ENCODE data around the gene ANKLE1. TPM values are rescaled to one million over a fixed set of nuclear protein-coding genes. Genes with fewer than 3 reads are reported as not detected.

The ANKLE1 gene
- total and polyA plus RNA-seq, 2 experiments from 2014 or later, result 0.31 to 0.54 TPM

GRCh38 chr19:17248011-17248776, 33.5 kb upstream of the ANKLE1 start:
- 76 to 78% methylated on average over 18 to 21 of the region's 21 CpGs for WGBS, 2 experiments (ENCODE audit: low coverage in 1 of 2, low lambda C conversion rate in 2 of 2, missing lambda C conversion rate in 2 of 2)
- no peaks in the 10 kb centered on the region for H3K9me2 ChIP-seq (ENCODE audit: insufficient read depth)
- peaks cover 13% of the 10 kb centered on the region for H3K4me1 ChIP-seq (ENCODE audit: insufficient read depth)
- H3K4me2 ChIP-seq (ENCODE audit: unreplicated experiment), result no peak overlapping the region
- H3K27ac ChIP-seq, result no peak overlapping the region
- no peaks in the 10 kb centered on the region for H3F3A ChIP-seq (ENCODE audit: insufficient read depth)
- H3K27me3 ChIP-seq (replicated peaks; ENCODE audit: insufficient read depth), result no peaks in the 10 kb centered on the region
- H4K20me1 ChIP-seq (ENCODE audit: insufficient read depth), result no peaks in the 10 kb centered on the region
- no peak for DNase-seq
- H3K4me3 ChIP-seq, result no peak overlapping the region
- TF ChIP-seq EZH2phosphoT487 (IDR thresholded peaks at IDR 0.05; ENCODE audit: insufficient read depth, low read depth) (no peak), EZH2 (IDR thresholded peaks at IDR 0.05; ENCODE audit: insufficient read depth, poor library complexity, severe bottlenecking) (no peak)
- peaks cover 19% of the 10 kb centered on the region for H3K79me2 ChIP-seq (ENCODE audit: insufficient read depth)
- in situ Hi-C loops (cut with MboI), result no loop called here
- H3K36me3 ChIP-seq (ENCODE audit: low read depth), result no peaks in the 10 kb centered on the region
- H3K9me3 ChIP-seq (ENCODE audit: low read depth), result no peaks in the 10 kb centered on the region
- no peak overlapping the region for H2AFZ ChIP-seq
- H3K9ac ChIP-seq, result no peak overlapping the region

GRCh38 chr19:17249887-17250548, 31.7 kb upstream of the ANKLE1 start:
- H3K9ac ChIP-seq, result no peak overlapping the region
- no peaks in the 10 kb centered on the region for H3K36me3 ChIP-seq (ENCODE audit: low read depth)
- WGBS, 2 experiments (ENCODE audit: low coverage in 1 of 2, low lambda C conversion rate in 2 of 2, missing lambda C conversion rate in 2 of 2), result 84 to 85% methylated on average over 14 of the region's 15 CpGs
- in situ Hi-C loops (cut with MboI), result no loop called here
- TF ChIP-seq EZH2phosphoT487 (IDR thresholded peaks at IDR 0.05; ENCODE audit: insufficient read depth, low read depth) (no peak), EZH2 (IDR thresholded peaks at IDR 0.05; ENCODE audit: insufficient read depth, poor library complexity, severe bottlenecking) (no peak)
- H3K27ac ChIP-seq, result no peak overlapping the region
- H3K4me3 ChIP-seq, result no peak overlapping the region
- H4K20me1 ChIP-seq (ENCODE audit: insufficient read depth), result no peaks in the 10 kb centered on the region
- H3K9me3 ChIP-seq (ENCODE audit: low read depth), result no peaks in the 10 kb centered on the region
- H3K79me2 ChIP-seq (ENCODE audit: insufficient read depth), result peaks cover 1% of the 10 kb centered on the region; the same call in 1 of the 2 replicates
- peaks cover 10% of the 10 kb centered on the region for H3K4me1 ChIP-seq (ENCODE audit: insufficient read depth)
- no peaks in the 10 kb centered on the region for H3K9me2 ChIP-seq (ENCODE audit: insufficient read depth)
- no peaks in the 10 kb centered on the region for H3F3A ChIP-seq (ENCODE audit: insufficient read depth)
- no peak for DNase-seq
- H3K27me3 ChIP-seq (replicated peaks; ENCODE audit: insufficient read depth), result no peaks in the 10 kb centered on the region
- H3K4me2 ChIP-seq (ENCODE audit: unreplicated experiment), result no peak overlapping the region
- no peak overlapping the region for H2AFZ ChIP-seq

DNA sequence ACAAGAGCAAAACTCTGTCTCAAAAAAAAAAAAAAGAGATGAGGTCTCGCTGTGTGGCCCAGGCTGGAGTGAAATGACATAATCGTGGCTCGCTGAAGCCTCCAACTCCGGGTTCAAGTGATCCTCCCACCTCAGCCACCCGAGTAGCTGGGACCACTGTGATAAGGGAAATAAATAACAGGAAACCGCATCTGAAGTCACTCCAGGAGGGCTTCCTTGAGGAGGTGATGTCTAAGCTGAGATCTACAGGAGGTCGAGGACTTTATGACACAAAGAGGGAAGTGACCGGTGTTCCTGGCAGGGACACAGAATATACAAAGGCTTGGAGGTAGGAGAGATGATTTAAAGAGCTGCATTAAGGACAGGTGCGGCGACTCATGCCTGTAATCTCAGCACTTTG, 27.1 kb upstream of the ANKLE1 start:
- in situ Hi-C loops (cut with MboI), result no loop called here
- no peak overlapping the region for H3K4me2 ChIP-seq (ENCODE audit: unreplicated experiment)
- H3F3A ChIP-seq (ENCODE audit: insufficient read depth), result no peaks in the 10 kb centered on the region
- no peak overlapping the region for H3K9ac ChIP-seq
- TF ChIP-seq EZH2phosphoT487 (IDR thresholded peaks at IDR 0.05; ENCODE audit: insufficient read depth, low read depth), result no peak
- no peak for TF ChIP-seq EZH2 (IDR thresholded peaks at IDR 0.05; ENCODE audit: insufficient read depth, poor library complexity, severe bottlenecking)
- H3K27ac ChIP-seq, result no peak overlapping the region
- H3K4me1 ChIP-seq (ENCODE audit: insufficient read depth), result no peaks in the 10 kb centered on the region
- H3K27me3 ChIP-seq (replicated peaks; ENCODE audit: insufficient read depth), result no peaks in the 10 kb centered on the region
- DNase-seq, result no peak
- H3K9me2 ChIP-seq (ENCODE audit: insufficient read depth), result no peaks in the 10 kb centered on the region
- H3K79me2 ChIP-seq (ENCODE audit: insufficient read depth), result no peaks in the 10 kb centered on the region
- H4K20me1 ChIP-seq (ENCODE audit: insufficient read depth), result no peaks in the 10 kb centered on the region
- no peak overlapping the region for H2AFZ ChIP-seq
- H3K4me3 ChIP-seq, result no peak overlapping the region
- no peaks in the 10 kb centered on the region for H3K9me3 ChIP-seq (ENCODE audit: low read depth)
- WGBS, 2 experiments (ENCODE audit: low coverage in 1 of 2, low lambda C conversion rate in 2 of 2, missing lambda C conversion rate in 2 of 2), result 68 to 77% methylated on average over 10 of the region's 10 CpGs
- H3K36me3 ChIP-seq (ENCODE audit: low read depth), result no peaks in the 10 kb centered on the region

DNA sequence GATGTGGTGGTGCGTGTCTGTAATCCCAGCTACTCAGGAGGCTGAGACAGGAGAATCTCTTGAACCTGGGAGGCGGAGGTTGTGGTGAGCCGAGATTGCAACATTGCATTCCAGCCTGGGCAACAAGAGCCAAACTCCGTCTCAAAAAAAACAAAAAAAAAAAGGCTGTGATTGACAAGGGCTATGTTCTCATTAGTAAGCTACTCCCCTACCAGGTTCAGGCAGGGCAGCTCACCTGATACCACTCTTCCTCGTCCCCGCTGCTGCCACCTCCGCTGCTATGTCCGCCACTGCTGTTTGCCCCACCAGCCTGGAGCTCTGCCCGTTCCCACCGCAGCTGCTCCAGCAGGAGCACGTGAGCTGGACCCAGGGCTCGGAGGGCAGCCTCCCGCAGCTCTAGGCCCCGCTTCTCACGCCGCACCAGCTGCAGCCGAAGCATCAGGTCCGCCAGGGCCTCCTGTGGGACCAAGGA, 26.5 kb upstream of the ANKLE1 start:
- Histone ChIP-seq H3K4me3 (no peak overlapping the region), H3K4me2 (ENCODE audit: unreplicated experiment) (no peak overlapping the region), H3K9me3 (ENCODE audit: low read depth) (no peaks in the 10 kb centered on the region), H3K4me1 (ENCODE audit: insufficient read depth) (no peaks in the 10 kb centered on the region), H4K20me1 (ENCODE audit: insufficient read depth) (no peaks in the 10 kb centered on the region), H3K36me3 (ENCODE audit: low read depth) (no peaks in the 10 kb centered on the region), H3F3A (ENCODE audit: insufficient read depth) (no peaks in the 10 kb centered on the region), H2AFZ (no peak overlapping the region), H3K27ac (no peak overlapping the region), H3K27me3 (replicated peaks; ENCODE audit: insufficient read depth) (no peaks in the 10 kb centered on the region), H3K9me2 (ENCODE audit: insufficient read depth) (no peaks in the 10 kb centered on the region), H3K79me2 (ENCODE audit: insufficient read depth) (no peaks in the 10 kb centered on the region), H3K9ac (no peak overlapping the region)
- DNase-seq, result no peak
- TF ChIP-seq EZH2phosphoT487 (IDR thresholded peaks at IDR 0.05; ENCODE audit: insufficient read depth, low read depth) (no peak), EZH2 (IDR thresholded peaks at IDR 0.05; ENCODE audit: insufficient read depth, poor library complexity, severe bottlenecking) (no peak)
- in situ Hi-C loops (cut with MboI), result no loop called here
- WGBS, 2 experiments (ENCODE audit: low coverage in 1 of 2, low lambda C conversion rate in 2 of 2, missing lambda C conversion rate in 2 of 2), result 73 to 75% methylated on average over 18 of the region's 18 CpGs
